Measurements from ENCODE around the gene COMMD3. TPM values are rescaled to one million over a fixed set of nuclear protein-coding genes. Genes with fewer than 3 reads are reported as not detected.

COMMD3 gene
- total RNA-seq, 1 experiment from 2014 or later = 35.6 TPM

DNA sequence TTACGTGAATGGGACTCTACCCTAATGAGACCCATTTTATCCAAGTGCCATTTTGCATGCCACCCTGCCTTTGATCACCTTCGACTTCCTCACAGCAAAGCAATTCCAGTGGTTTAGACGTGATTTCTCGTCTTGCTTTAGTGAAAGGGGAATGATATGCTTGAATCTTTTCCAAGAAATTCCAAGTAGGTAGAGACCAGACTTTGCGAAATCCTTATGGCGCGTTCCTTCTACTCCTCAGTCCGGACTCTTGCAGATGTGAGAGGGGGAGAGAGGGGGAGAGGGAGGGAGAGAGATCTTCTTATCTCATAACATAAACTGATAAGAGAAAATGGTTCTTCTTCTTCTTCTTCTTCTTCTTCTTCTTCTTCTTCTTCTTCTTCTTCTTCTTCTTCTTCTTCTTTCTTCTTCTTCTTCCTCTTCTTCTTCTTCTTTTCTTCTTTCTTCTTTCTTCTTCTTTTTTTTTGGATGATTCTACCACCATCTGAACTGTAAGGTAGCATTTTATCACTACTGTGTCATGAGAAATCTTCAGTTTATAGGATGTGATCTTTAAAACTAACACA lies 30.0 kb downstream of the COMMD3 start:
- intact Hi-C loops (cut with micrococcal nuclease; ENCODE audit: unreplicated experiment) (no loop called here), in situ Hi-C loops (cut with HindIII; ENCODE audit: low pct_unique_long_range_greater_than_20kb, low sequenced_read_pairs) (no loop called here)
- Histone ChIP-seq H3K27me3 (ENCODE audit: control insufficient read depth, insufficient read depth, low read length) (peaks cover 26% of the 10 kb centered on the region), H3K4me1 (ENCODE audit: control insufficient read depth, insufficient read depth, low read length) (no peaks in the 10 kb centered on the region; the same call in 1 of the 2 replicates), H3K4me3 (ENCODE audit: low read depth in 2 of 2, low read length in 2 of 2) (no peak overlapping the region), H3K36me3 (ENCODE audit: control insufficient read depth, insufficient read depth, low read length) (no peaks in the 10 kb centered on the region), H3K9me3 (ENCODE audit: control insufficient read depth, insufficient read depth, low read depth, low read length) (no peaks in the 10 kb centered on the region), H3K27ac (ENCODE audit: low read length) (no peak overlapping the region)
- no TSS peak for BruUV-seq (replicated peaks)
- ATAC-seq (no peak), DNase-seq (ENCODE audit: low read depth, low spot score) (no peak)
- TF ChIP-seq, protein P1, sequence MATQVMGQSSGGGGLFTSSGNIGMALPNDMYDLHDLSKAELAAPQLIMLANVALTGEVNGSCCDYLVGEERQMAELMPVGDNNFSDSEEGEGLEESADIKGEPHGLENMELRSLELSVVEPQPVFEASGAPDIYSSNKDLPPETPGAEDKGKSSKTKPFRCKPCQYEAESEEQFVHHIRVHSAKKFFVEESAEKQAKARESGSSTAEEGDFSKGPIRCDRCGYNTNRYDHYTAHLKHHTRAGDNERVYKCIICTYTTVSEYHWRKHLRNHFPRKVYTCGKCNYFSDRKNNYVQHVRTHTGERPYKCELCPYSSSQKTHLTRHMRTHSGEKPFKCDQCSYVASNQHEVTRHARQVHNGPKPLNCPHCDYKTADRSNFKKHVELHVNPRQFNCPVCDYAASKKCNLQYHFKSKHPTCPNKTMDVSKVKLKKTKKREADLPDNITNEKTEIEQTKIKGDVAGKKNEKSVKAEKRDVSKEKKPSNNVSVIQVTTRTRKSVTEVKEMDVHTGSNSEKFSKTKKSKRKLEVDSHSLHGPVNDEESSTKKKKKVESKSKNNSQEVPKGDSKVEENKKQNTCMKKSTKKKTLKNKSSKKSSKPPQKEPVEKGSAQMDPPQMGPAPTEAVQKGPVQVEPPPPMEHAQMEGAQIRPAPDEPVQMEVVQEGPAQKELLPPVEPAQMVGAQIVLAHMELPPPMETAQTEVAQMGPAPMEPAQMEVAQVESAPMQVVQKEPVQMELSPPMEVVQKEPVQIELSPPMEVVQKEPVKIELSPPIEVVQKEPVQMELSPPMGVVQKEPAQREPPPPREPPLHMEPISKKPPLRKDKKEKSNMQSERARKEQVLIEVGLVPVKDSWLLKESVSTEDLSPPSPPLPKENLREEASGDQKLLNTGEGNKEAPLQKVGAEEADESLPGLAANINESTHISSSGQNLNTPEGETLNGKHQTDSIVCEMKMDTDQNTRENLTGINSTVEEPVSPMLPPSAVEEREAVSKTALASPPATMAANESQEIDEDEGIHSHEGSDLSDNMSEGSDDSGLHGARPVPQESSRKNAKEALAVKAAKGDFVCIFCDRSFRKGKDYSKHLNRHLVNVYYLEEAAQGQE (IDR thresholded peaks at IDR 0.05; ENCODE audit: insufficient read depth in 1 of 2, low read depth in 2 of 2, low read length in 1 of 2) = no peak
- TF ChIP-seq SIN3A (IDR thresholded peaks at IDR 0.05; ENCODE audit: borderline replicate concordance, insufficient read depth, low read depth, low read length) (no peak), POLR2AphosphoS5 (IDR thresholded peaks at IDR 0.05; ENCODE audit: low read depth, low read length) (no peak), TCF7L2 (IDR thresholded peaks at IDR 0.05; ENCODE audit: low read depth, low read length) (no peak)
- TF ChIP-seq, protein P2, sequence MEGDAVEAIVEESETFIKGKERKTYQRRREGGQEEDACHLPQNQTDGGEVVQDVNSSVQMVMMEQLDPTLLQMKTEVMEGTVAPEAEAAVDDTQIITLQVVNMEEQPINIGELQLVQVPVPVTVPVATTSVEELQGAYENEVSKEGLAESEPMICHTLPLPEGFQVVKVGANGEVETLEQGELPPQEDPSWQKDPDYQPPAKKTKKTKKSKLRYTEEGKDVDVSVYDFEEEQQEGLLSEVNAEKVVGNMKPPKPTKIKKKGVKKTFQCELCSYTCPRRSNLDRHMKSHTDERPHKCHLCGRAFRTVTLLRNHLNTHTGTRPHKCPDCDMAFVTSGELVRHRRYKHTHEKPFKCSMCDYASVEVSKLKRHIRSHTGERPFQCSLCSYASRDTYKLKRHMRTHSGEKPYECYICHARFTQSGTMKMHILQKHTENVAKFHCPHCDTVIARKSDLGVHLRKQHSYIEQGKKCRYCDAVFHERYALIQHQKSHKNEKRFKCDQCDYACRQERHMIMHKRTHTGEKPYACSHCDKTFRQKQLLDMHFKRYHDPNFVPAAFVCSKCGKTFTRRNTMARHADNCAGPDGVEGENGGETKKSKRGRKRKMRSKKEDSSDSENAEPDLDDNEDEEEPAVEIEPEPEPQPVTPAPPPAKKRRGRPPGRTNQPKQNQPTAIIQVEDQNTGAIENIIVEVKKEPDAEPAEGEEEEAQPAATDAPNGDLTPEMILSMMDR (IDR thresholded peaks at IDR 0.05) = no peak
- POLR2A ChIA-PET = no interaction called here
- CTCF ChIA-PET = no interaction called here

DNA sequence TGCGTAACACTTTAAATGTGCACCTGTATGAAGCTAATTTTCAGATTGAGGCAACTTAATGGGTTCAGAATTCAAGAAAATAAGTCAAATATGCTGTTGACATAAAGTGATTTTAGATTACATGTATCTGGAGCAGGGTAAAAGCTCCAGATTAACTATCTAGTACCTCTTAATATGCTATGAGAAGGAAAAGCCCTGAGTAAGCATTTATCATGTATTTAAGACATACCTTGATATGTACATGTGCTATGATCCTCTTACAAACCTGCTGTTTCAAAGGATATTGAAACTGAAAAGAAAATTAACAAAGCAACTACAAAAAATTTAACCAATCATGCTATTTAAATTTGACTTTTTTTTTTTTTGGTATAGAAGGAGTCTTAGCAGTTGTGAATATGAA lies 33.6 kb downstream of the COMMD3 start:
- no peak for ATAC-seq
- Histone ChIP-seq H3K9me3 (ENCODE audit: control insufficient read depth, insufficient read depth, low read depth, low read length) (no peaks in the 10 kb centered on the region), H3K36me3 (ENCODE audit: control insufficient read depth, insufficient read depth, low read length) (no peaks in the 10 kb centered on the region), H3K4me3 (ENCODE audit: low read depth in 2 of 2, low read length in 2 of 2) (no peak overlapping the region), H3K27ac (ENCODE audit: low read length) (no peak overlapping the region), H3K4me1 (ENCODE audit: control insufficient read depth, insufficient read depth, low read length) (no peaks in the 10 kb centered on the region), H3K27me3 (ENCODE audit: control insufficient read depth, insufficient read depth, low read length) (peaks cover 2% of the 10 kb centered on the region; the same call in 1 of the 2 replicates)
- in situ Hi-C loops (cut with HindIII; ENCODE audit: low pct_unique_long_range_greater_than_20kb, low sequenced_read_pairs) (no loop called here), intact Hi-C loops (cut with micrococcal nuclease; ENCODE audit: unreplicated experiment) (no loop called here)
- TF ChIP-seq SIN3A (IDR thresholded peaks at IDR 0.05; ENCODE audit: borderline replicate concordance, insufficient read depth, low read depth, low read length) = no peak
- no TSS peak for BruUV-seq (replicated peaks)
- no peak for DNase-seq (ENCODE audit: low read depth, low spot score)
- ChIA-PET POLR2A (no interaction called here), CTCF (interaction anchor here (0.6 kb wide), 1 partner anchor 670 kb away, joined by 3 read pairs; no protein-coding TSS in a partner anchor)

- Histone ChIP-seq H3K4me3 (ENCODE audit: low read depth in 2 of 2, low read length in 2 of 2) (no peak overlapping the region), H3K36me3 (ENCODE audit: control insufficient read depth, insufficient read depth, low read length) (no peaks in the 10 kb centered on the region), H3K27ac (ENCODE audit: low read length) (no peak overlapping the region), H3K4me1 (ENCODE audit: control insufficient read depth, insufficient read depth, low read length) (no peaks in the 10 kb centered on the region), H3K9me3 (ENCODE audit: control insufficient read depth, insufficient read depth, low read depth, low read length) (no peaks in the 10 kb centered on the region), H3K27me3 (ENCODE audit: control insufficient read depth, insufficient read depth, low read length) (0 out of 2 replicates have a peak, but pooled peaks cover 2% of the 10 kb centered on the region)
- TF ChIP-seq, protein P2 (IDR thresholded peaks at IDR 0.05) = no peak
- no peak for TF ChIP-seq TCF7L2 (IDR thresholded peaks at IDR 0.05; ENCODE audit: low read depth, low read length)
- TF ChIP-seq POLR2AphosphoS5 (IDR thresholded peaks at IDR 0.05; ENCODE audit: low read depth, low read length) = no peak
- no peak for TF ChIP-seq SIN3A (IDR thresholded peaks at IDR 0.05; ENCODE audit: borderline replicate concordance, insufficient read depth, low read depth, low read length)
- TF ChIP-seq, protein P1 (IDR thresholded peaks at IDR 0.05; ENCODE audit: insufficient read depth in 1 of 2, low read depth in 2 of 2, low read length in 1 of 2) = no peak
- POLR2A ChIA-PET = no interaction called here
- intact Hi-C loops (cut with micrococcal nuclease; ENCODE audit: unreplicated experiment) (no loop called here), in situ Hi-C loops (cut with HindIII; ENCODE audit: low pct_unique_long_range_greater_than_20kb, low sequenced_read_pairs) (no loop called here)
- BruUV-seq (replicated peaks) = no TSS peak
- DNase-seq (ENCODE audit: low read depth, low spot score) (no peak), ATAC-seq (no peak)
- CTCF ChIA-PET = interaction anchor here (0.6 kb wide), 1 partner anchor 357 kb away, joined by 3 read pairs; no protein-coding TSS in a partner anchor
Measured at GRCh38 chr10:22351131-22351703, 35.0 kb downstream of the COMMD3 start.
